Stimulated activated CD4-positive, alpha-beta T cell treated with anti-CD3 and anti-CD28 coated beads, Interleukin-4, amount 100 ng/mL, for 1 hour (primary cell): ENCODE measurements around the gene INKA2.

Experiments
- DNase-seq: peaks from one replicate; pipeline ENCODE4 v3.0.0-alpha.2; 2020

The INKA2 gene

DNA sequence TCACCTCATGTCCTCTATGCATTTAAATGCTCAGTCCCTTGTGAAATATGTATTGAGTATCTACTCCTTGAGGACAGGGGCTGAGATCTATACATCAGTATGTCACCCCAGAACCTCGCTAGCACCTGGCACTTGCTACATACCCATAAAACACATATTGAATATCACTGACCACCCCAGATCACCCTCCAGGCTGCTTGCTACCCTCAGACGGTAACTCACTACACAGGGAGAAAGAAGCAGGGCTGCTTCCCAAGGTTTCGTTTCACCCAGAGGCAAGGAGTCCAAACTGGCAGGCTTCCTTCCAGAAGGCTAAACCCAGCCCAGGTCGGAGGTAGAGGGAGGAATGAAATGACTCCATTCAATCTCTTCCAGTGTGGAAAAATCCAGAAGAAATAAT lies 8.5 kb downstream of the INKA2 start:
- DNase-seq = no peak

DNA sequence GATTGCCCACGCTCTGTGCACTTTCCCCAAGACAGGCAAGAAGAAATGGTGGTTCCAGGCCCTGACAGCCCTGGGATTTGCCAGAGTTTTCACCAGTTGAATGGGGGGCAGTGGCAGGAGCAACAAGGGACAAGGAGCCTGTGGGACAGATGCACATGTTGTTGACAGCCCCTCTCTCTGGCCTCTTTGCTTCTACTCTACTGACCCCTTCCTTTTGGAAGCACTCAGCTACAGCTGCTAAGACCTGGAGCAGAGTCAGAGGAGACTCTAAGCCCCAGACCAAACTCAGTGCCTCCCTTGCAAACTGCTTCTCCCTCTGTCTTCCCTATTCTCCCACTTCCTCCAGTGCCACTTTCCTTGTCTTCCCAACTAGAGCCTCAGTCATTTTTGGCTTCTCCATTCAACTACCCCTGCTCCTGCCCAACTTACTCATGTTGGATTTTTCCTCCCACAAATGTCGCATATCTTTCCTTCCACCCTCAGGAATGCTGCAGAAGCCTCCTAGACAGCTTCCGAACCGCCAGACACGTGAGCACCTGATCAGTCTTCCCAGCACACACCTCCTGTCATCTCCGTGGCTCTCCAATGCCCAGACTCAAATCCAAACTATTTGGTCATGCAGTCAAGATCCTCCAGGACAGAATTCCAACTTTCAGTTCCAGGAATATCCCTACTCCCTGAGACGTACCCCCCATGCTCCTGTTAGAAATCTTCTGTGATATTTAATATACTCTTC lies 9.1 kb downstream of the INKA2 start:
- DNase-seq = no peak

DNA sequence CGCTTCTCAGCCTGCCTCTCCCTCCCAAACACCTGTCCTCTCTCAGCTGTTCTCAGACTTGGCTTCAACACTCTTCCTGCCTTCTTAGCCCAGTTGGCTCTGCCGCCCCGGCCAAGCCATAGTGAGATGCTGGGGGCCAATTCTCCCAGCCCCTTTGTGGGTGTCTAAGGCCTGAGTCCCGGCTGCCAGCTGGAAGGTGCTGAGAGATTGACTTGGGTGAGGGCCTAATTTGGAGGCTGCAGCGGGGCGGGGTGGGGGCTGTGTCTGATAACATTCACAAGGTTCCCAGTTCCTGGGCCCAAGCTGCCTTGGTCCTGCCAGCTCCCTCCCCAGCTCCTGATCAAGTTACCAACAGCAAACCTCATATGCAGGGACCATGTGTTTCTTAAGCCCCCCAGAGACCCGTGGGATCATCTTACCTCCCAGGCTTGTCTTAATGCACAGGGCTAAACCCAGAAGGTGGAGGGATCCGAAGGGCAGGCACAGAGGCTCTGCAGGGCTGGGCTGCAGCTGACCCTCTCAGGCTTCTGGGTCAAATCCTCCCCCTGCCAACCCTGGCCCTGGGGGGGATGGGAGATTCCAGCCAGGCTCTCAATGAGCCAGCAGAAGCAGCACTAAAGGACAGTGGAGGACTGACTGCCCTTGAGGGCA lies 9.8 kb downstream of the INKA2 start:
- no peak for DNase-seq

DNA sequence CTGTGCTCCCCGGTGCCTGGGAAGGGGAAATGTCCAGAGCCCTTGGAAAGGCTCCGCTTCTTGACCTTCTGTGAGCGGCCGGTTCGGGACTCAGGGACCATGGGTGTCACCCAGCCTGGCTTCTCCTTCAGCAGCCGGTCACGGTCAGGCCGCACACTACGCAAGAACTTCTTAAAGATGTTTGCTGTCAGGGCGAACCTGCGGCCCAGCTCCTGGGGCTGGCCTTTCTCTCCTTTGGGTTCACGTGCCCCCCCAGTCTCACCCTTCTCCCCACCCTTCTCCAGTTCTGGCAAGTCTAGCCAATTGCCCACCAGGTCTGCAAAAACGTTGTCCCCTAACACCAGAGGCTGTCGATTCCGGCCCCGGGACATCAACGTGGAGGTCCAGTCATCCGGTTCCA lies 12.1 kb downstream of the INKA2 start:
- no peak for DNase-seq

DNA sequence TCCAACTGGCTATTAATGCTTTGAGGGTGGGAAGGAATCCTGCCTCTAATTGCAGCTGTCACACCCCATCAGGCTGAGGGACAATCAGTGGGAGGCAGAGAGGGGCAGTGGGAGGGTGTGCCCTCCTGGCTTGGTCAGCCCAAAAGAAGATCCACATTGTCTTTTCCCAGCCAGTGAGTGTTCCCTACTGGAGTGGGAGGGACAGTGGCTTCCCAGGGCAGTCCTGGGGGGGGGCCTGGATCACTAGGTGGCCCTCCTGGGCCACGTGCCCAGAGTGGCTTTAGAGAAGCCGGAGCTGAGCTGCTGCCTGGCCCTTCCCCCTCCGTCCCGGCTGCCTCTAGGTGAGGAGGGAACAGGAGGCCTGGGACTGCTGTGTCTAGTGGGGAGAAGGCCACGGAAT lies 14.0 kb downstream of the INKA2 start:
- DNase-seq = no peak

DNA sequence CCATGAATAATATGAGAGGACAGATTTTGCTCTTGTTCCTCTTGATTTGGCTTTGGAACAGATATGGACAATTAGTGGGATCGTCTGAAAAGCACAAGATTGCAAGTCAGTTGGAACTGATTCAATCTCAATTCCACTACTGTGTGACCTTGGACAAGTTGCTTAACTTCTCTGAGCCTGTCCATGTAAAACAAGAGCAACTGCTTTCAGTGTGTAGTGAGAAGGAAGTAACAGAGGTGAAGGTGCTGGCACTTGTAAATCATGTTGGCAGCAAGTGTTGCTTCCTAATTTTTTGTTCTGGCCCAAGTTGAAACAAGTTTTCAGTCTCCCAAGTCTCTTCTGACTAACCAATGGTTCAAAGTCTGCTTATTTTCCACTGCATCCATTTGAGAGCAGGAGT lies 15.3 kb downstream of the INKA2 start:
- DNase-seq = no peak

DNA sequence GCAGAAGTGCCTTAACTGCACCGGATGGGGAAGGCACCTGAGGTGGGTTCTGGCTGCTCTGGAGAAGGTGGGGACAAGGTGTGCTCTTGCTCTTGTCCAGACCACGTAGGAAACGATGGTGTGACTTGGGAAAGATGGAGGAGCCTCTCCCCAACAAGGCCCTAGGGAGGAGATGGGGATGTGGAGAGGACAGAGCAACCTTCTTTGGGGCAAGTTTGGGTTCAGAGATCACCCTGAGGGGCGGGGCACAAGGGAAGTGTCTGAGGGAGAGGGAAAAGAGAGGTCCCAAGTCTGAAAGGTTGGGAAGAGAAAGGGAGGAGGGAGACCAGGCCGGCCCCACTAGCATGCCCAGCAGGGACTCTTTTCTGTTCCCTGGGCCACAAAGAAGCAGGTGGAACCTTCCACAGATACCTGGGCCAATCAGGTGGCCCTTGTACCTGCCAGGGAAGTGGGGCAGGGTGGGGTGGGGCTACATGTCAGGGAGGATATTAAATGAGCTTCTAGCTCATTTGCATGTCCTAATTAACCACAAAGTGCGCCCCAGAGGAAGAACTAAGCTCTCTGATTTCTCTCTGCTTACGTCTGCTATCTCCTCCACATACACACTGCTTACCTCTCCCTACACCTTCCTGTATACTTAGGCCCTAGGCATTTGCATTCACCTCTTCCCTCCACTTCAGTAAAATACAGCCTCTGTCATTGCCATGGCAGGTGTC lies 15.9 kb downstream of the INKA2 start:
- DNase-seq = no peak

DNA sequence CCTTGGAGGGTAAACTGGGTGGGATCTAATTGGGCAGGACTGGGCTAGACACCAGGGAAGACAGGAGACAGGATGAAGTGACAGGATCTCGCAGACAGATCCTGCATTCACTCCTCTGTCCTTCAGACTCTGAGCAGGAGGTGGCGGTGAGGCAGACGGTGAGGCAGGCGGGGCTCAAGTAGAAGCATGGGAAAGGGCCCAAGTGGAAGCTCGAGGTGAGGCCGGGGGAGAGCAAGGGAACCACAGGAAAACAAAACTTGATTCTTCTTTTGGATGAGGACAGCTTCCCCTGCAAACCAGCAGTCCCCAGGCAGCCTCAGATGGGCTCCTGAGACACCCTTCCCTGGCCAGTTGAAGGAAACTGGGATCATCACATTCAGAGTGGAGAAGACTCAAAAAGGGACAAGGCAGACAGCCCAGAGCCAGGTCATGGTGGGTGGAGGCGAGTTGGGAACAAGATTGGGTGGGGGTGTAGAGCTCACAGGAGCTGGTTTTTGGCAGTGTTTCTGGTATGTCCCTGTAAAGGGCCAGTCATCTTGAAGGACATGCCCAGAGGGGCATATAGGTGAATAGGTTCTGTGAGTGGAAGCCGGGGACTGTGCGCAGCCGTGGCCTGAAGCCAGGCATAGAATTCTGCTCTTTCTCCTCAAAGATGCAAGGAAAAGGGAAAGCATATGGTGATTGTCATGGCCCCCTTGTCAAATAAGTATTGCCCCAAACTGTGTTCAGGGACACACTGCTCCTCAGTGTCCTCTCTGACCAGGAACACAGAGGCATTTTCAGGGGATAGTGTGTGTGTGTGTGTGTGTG lies 18.0 kb downstream of the INKA2 start:
- no peak for DNase-seq

DNA sequence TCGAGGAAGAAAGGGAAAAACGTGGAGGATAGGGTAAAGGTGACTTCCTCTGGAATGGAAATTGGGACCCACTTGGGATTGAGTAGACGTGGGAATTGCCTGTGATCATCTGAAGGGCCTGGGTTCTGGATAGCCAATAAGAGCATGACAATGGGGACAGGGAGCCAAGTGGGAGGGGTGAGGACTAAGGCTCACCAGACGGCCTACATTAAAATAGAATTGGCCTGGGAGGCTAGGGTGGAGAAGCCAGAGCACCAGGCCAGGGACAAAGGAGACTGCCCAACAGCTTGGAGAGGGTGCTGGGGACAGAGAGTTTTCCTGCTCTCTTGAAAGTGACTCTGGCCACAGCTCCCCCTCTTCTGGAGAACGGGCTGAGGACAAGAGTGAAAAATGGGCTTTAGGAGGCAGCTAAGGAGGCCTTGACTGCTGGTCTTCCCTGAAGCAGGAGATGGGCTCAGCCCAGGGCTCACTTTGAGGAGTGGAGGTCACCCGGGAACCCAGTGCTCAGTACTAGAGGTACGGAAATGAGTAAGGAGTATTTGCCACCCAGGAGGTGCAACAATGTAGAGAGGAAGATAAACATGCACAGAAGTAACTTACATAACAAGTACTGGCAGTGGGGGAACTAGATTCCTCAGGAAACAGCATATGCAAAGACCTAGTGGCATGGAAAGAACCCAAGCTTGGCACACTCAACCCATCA lies 18.8 kb downstream of the INKA2 start:
- DNase-seq = no peak

DNA sequence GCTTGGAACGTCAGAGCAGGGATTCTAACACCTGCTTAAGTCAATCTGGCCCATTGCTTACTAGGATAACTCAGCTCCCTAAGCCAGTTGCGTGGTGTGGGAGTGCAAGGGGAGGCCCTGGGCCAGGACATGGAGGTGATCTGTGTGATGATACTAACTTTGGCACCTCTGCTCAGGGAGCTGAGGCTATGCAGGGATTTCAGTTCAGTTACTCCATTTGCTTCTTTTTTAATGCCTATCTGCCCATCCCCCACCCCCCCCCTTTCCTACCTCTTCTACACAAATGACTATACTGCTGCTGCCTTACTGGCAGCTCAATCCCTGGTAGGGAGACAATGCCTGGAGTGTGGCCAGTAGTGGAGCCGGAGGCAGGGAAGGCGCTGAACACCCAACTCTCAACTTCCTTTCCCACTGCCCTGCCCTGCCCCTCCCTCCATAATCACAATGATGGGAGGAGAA lies 19.5 kb downstream of the INKA2 start:
- no peak for DNase-seq

DNA sequence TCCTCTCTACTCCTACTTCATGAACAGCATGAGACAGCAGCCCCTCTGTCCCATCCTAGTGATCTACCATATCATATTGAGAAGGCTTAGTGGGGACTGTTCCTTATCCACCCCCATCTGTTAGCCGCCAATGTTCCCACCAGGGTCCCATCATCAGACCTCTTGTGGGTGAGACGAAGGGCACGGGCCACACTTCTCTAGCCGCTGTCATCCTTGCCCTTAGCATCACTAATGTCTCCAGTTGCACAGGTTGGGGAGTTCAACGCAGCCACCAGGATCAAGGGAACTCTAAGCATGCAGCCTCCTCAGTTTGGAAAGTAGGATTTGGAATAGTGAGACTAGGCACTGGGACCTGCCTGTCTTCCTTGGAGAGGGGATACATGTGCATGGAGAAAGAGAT lies 20.1 kb downstream of the INKA2 start:
- DNase-seq = no peak

DNA sequence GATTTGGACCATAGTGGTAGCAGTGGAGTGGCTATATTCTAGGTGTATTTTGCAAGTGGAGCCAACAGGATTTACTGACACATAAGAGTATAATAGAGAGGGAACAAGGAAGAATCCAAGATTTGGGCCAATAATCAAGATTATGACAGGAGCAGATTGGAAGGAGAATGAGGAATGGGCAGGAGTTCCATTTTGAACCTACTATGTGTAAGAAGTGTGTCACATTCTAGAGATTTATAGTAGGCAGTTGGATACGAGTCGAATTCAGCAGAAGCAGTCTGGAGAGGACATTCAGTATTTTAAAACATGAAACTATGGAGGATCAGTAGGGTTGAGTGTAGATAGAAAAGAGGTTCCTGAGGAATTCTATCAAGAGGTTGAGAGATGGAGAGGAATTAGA lies 21.7 kb downstream of the INKA2 start:
- DNase-seq = no peak

DNA sequence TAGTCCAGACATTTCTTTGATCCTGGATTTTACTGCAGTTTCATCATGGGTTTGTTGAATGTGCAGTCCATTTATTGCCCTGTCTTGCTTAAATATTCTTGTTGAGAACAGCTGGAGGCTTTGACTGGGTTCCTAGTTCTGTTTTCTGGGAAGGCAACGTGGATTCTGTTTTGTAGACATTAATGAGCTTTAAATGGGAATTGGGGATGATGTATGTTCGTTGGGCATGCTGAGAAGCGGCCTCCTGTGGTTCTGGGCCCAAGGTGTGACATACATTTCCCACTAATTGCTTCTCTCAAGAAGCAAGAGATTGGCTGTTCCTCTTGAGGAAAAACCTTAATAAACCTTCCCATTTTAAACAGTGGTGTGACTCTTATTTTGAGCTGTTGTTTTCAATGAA lies 22.9 kb downstream of the INKA2 start:
- DNase-seq = no peak

DNA sequence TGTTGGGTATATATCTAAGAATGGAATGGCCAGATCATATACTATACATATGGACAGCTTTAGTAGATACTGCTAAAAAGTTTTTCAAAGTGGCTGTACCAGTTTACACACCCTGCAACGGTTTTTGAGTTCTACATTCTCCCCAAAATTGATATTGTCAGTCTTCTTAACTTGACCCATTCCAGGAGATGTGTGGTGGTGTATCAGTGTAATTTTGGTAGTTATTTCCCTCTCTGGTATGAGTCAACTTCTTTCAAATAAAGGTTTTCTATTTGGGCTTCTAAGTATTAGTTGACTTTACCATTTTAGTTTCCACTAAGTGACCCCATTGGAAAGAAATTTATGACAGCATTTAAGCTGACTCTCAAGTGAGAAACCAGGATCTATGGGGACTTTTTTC lies 29.2 kb downstream of the INKA2 start:
- no peak for DNase-seq

DNA sequence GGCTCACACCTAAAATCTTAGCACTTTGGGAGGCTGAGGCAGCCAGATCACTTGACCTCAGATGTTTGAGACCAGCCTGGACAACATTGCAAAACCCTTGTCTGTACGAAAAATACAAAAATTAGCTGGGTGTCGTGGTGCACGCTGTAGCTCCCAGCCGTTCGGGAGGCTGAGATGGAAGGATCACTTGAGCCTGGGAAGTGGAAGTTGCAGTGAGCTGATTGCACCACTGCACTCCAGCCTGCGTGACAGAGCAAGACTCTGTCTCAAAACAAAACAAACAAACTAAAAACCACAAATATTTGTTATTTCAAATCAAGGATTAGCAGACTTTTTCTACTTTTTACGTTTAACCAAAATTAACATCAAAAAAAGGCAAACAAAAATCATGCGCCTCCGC lies 31.3 kb downstream of the INKA2 start:
- DNase-seq = no peak

DNA sequence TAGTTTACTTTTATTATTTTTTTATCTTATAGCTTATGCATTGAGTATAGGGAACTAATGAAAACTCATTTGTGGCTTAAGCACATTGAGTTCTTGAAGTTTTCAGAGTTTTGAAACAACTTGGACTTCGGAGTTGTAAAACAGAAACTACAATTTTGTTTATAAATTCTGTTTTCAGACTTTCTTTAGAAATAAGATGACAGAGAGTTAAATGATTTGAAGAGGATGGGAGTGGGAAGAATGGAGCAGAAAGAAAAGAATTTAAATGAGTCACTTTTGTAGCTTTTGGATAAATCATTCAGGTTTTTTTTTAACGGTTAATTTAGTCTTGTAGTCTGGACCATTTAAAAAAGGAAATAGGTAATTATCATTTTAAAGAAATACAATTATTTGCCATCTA lies 32.3 kb downstream of the INKA2 start:
- no peak for DNase-seq

DNA sequence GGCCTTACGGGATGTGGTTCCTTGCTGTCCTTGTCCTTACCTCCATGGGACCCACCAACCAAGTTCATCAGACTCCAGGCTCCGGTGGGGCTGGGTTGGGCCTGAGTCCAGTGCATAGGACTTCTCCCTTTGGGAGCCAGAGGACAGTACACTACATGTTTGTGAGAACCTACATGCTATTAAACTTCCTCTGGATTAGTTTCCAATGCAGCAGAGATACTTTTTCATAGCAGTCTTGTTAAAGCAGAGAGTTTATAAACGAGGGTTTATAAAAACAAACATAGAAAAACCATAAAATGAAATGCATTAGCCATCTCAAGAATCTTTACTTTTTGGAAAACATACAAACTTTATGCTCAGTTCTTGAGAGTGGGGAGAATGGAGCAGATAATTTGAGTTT lies 33.4 kb downstream of the INKA2 start:
- DNase-seq = no peak

DNA sequence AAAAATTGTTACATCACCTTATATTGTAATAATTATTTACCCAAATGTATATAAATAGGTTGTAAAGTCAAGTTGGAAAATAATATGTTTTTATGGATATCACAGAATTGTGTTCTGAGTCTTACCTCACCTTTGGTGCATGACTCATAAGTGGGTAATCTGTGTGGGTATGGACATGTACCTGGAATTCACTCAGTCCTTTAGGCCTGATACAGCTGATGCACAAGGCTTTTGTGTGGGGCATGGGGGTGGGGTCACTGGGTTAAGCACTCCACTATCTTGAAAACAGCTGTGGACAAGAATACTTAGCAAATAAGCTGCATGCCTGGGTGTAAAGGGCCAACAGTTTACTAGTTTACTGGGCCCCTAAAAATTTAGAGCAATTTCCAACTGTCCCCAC lies 34.4 kb downstream of the INKA2 start:
- no peak for DNase-seq

DNA sequence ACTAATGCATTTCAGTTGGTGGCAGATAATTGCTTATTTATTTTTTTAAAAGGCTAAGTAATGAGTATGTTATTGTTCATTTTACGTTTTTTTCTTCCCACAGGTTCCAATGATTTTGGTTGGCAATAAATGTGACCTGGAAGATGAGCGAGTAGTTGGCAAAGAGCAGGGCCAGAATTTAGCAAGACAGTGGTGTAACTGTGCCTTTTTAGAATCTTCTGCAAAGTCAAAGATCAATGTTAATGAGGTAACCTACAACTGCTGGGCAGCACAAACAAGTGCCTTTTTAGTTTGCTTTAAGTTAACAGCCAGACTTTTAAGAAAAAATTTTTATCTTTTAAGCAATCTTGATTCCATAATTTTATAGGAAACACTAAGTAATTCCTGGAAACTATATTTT lies 35.0 kb downstream of the INKA2 start:
- no peak for DNase-seq

DNA sequence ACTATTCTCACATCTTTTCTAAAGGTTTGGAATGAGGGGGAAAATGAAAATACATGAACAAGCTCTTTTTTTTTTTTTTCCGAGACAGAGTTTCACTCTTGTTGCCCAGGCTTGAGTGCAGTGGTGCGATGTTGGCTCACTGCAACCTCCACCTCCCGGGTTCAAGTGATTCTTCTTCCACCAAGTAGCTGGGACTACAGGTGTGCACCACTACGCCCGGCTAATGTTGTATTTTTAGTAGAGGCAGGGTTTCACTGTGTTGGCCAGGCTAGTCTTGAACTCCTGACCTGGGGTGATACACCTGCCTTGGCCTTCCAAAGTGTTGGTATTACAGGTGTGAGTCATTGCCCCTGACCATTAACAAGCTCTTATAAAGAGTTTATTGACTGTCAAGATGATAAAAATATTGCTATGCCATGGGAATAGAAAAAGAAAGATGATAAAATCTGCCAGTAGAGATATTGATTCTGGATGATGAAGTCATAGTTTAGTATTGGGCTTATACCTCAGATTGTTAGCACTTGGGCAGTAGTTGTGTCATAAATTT lies 36.6 kb downstream of the INKA2 start:
- no peak for DNase-seq

DNA sequence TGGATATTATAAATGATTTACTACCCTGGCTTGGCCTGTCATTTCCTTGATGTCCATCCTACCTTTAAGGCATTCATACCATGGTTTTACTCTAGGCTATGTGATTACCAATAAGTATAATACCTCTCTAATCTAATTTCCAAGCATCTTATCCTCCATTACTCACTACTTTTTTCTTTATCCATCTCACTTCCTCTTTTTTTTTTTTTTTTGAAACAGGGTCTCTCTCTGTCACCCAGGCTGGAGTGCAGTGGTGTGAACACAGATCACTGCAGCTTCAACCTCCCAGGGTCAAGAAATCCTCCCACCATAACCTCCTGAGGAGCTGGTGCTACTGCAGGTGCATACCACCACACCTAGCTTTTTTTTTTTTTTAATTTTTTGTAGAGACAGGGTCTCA lies 39.9 kb downstream of the INKA2 start:
- no peak for DNase-seq

DNA sequence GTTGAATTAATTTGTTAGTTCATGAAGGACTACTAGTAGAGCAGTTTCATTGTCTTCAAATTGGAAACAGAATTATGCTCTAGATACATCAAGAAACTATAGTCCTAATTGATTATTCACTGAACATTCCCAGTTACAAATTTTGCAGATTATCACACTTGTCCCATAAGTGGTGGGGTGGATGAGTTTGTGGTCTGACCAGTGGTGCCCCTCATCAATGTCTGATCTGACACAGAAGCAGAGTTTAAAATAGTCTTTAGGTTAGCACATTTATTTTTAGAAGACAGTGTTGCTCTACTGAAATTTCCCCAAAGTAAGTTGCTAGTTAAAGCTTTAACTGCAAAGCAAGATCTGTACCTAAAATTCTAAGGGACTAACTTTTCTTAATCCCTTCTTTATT lies 42.9 kb downstream of the INKA2 start:
- no peak for DNase-seq
